Esophagus (tissue), 2 donors: ENCODE measurements around the gene ADD3. TPM values are rescaled to one million over a fixed set of nuclear protein-coding genes. Genes with fewer than 3 reads are reported as not detected.

Experiments used
- H3K27ac ChIP-seq, 2 donors: one replicate each; pipeline ENCODE4 v1.5.1; 2013; ENCODE audit warnings: low read depth in 2 of 2, mild to moderate bottlenecking in 2 of 2, inconsistent platforms in 1 of 2, low read length in 1 of 2, moderate library complexity in 1 of 2
- H3K27me3 ChIP-seq, 2 donors: one replicate each; pipeline ENCODE4 v1.6.1; 2013; ENCODE audit warnings: low read length in 2 of 2, control low read depth in 1 of 2, mild to moderate bottlenecking in 1 of 2; ENCODE audit not compliant: insufficient read depth in 2 of 2, control insufficient read depth in 1 of 2
- H3K36me3 ChIP-seq, 2 donors: one replicate each; pipeline ENCODE4 v1.6.1; 2013; ENCODE audit warnings: low read length in 1 of 2; ENCODE audit not compliant: control insufficient read depth in 2 of 2, insufficient read depth in 2 of 2
- H3K4me1 ChIP-seq, 2 donors: one replicate each; pipeline ENCODE4 v1.6.1; 2013; ENCODE audit warnings: low read length in 1 of 2; ENCODE audit not compliant: control insufficient read depth in 2 of 2, insufficient read depth in 2 of 2
- H3K4me3 ChIP-seq, 2 donors: one replicate each; pipeline ENCODE4 v1.5.1; 2013; ENCODE audit warnings: low read length in 2 of 2, mild to moderate bottlenecking in 2 of 2, low read depth in 1 of 2, moderate library complexity in 1 of 2
- H3K9me3 ChIP-seq, 2 donors: one replicate each; pipeline ENCODE4 v1.6.1; 2013; ENCODE audit warnings: mild to moderate bottlenecking in 2 of 2, low read depth in 1 of 2, low read length in 1 of 2, moderate library complexity in 1 of 2; ENCODE audit not compliant: control insufficient read depth in 2 of 2, insufficient read depth in 1 of 2
- WGBS, 2 donors: extraction: QIAGEN DNeasy Blood & Tissue Kit; methylation state at CpG; one replicate each; pipeline ENCODE4 v1.1.7; 2013; 5-methylcytosine and 5-hydroxymethylcytosine counted together
- polyA plus RNA-seq, 2 donors: library from polyadenylated mRNA; stranded (reverse); fragments of 200-250 nt; gene quantifications; one replicate each; pipeline ENCODE4 v1.2.3, GENCODE V29; 2013
- donor health status: healthy with polysubstance abuse.
- donor health status: Bipolar disorder and iron deficiency.

Gene ADD3
- polyA plus RNA-seq, 2 donors = 20.0 to 24.0 TPM

DNA sequence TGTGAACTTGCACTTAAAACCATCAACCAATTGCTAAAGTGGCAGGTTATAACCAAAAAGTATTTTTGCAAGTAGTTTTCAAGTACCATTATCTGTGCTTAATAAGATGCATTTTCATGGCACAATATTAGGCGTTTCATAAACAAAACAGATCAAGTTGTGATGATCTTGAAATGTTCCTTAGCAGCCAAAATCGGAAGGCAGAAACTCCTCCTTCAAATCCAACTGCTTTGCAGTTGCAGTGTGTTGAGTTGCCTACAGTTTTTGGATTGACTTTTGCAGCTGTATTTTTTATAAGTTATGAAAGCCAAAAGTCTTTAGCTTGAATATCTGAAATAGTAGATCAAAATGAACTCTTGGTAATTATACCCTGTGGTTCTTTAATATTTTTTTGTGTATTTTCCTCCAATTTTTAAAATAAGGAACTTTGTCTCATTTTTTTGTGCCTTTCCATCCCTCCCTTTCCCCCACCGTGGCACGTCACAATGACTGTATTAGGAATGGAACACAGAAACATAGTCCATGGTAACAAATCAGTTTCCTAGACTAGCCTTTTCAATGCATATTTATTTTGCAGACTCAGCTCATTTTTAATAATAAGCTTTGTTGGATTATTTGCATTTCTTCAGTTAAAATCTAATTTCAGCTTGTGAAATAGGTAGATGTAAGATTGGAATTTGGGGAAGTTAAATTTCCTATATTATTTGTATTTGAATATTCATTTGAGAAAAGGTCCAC, 80.8 kb downstream of the ADD3 start:
- Histone ChIP-seq H3K27me3 (no peaks in the 10 kb centered on the region), H3K4me1 (peaks cover 0 to 2% of the 10 kb centered on the region in 2 donors), H3K36me3 (no peaks in the 10 kb centered on the region), H3K4me3 (no peak overlapping the region), H3K9me3 (no peaks in the 10 kb centered on the region), H3K27ac (no peak overlapping the region)
- WGBS, 2 donors = 66 to 71% methylated on average over 4 of the region's 4 CpGs

DNA sequence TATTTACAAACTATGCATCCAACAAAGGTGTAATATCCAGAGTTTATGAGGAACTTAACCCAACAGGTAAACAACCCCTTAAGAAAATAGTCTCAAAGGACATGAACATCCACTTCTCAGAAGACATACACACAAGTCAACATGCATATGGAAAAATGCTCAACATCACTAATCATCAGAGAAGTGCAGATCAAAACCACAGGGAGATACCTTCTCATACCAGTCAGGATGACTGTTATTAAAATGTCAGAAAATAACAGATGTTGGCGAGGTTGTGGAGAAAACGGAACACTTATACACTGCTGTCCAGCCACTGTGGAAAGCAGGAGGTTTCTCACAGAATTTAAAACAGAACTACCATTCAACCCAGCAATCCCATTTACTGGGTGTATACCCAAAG, 84.0 kb downstream of the ADD3 start:
- Histone ChIP-seq H3K4me1 (peaks cover 0 to 2% of the 10 kb centered on the region in 2 donors), H3K9me3 (no peaks in the 10 kb centered on the region)
- 97 to 98% methylated on average over 2 of the region's 2 CpGs for WGBS, 2 donors

DNA sequence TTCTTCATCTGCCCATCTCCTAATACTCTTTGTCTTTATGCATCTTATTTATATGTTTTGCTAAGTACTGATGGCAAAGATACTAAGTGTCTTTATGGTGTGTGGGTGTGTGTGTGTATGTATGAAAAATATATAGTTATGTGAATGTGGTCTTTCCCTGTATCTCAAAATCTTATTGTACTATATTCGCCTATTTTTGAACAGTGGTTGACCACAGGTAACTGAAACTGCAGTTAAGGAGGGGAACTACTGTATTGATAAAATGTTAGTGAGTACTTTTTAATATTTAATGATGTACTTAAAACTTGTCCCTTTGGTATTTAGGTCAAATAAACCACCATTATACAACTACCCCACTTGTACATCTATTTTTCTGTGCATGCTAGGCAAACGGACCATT, 85.9 kb downstream of the ADD3 start:
- no peak overlapping the region for H3K27ac ChIP-seq
- H3K4me3 ChIP-seq = no peak overlapping the region
- H3K9me3 ChIP-seq = no peaks in the 10 kb centered on the region
- 82 to 86% methylated on average over 2 of the region's 2 CpGs for WGBS, 2 donors
- no peaks in the 10 kb centered on the region for H3K36me3 ChIP-seq
- peaks cover 0 to 2% of the 10 kb centered on the region in 2 donors for H3K4me1 ChIP-seq
- no peaks in the 10 kb centered on the region for H3K27me3 ChIP-seq

More for the DNA sequence above, 84.0 kb downstream of the ADD3 start:
- Histone ChIP-seq H3K27ac (no peak overlapping the region), H3K36me3 (no peaks in the 10 kb centered on the region), H3K4me3 (no peak overlapping the region), H3K27me3 (no peaks in the 10 kb centered on the region)

DNA sequence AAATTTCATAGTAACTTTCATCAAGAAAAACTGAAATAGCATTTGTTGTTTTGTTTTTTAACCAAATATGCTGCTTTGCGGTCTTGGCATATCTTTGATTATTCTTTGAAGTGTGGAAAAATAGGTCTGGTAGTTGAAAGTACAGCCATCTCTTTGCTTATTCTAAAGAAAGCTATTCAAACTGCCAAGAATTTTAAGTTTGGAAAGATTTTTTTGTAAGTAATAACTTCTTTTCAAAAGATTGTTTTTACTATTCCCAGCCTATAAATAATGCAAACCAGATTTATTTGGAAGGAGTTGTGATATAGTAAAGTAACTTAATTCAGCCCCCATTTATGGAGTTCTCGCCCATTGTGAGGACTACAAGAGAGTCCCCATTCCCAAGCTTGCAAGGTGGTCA, 87.0 kb downstream of the ADD3 start:
- H3K4me3 ChIP-seq = no peak overlapping the region
- no peak overlapping the region for H3K27ac ChIP-seq
- no peaks in the 10 kb centered on the region for H3K36me3 ChIP-seq
- H3K4me1 ChIP-seq = peaks cover 0 to 2% of the 10 kb centered on the region in 2 donors
- no peaks in the 10 kb centered on the region for H3K9me3 ChIP-seq
- no peaks in the 10 kb centered on the region for H3K27me3 ChIP-seq
- 91 to 94% methylated on average over 2 of the region's 2 CpGs for WGBS, 2 donors

DNA sequence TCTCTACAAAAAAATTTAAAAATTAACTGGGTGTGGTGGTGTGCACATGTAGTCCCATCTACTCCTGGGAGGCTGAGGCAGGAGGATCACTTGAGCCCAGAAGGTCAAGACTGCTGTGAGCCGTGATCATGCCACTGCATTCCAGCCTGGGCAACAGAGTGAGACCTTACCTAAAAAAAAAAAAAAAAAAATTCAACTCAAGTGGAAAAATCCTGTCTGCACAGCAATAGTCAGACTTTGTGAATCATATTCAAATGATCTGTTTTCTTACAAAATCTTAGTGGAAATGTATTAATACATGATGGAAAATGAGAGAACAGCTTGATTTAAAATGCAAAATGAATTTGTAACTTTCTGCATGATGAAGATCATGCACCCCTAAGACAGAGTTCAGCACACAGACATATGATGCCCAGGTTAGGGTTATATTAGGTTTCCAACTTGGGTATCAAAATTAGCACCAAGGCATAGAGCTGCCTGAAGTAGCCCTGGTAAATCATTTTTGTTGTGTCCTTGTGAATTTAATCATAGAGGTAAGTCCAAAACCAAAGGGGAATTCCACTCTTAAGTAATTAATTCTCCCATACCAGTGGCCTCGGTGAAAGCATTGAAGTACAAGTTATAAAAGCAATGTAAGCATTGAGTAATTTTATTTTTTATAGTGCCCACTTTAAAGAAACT, 93.8 kb downstream of the ADD3 start:
- 61 to 66% methylated on average over 2 of the region's 2 CpGs for WGBS, 2 donors
- H3K27me3 ChIP-seq = no peaks in the 10 kb centered on the region
- no peaks in the 10 kb centered on the region for H3K9me3 ChIP-seq
- H3K27ac ChIP-seq = no peak overlapping the region
- no peak overlapping the region for H3K4me3 ChIP-seq
- no peaks in the 10 kb centered on the region for H3K4me1 ChIP-seq
- H3K36me3 ChIP-seq = no peaks in the 10 kb centered on the region

DNA sequence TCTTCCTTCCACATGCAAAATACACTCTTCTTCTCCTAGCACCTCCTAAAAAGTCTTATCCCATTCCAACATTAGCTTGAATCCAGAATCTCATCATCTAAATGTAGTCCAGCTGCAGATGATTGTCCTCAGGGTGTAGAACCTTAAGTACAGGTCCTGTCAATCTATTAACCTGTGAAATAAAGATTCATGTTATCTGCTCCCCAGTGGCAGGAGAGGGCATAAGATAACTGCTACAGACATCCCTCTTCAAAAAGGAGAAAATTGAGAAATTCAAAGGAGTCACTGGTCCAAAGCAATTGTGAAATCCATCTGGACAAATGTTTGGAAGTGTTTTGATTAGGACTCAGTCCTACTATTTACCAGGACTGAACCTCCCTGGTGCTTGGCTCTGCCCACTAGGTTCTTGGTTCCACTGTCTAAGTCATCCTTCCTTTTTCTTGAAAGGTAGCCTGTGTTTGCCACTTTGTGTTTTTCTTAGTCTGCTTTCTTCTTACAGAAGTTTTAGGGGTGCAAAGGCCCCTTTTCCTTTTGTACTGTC, 96.2 kb downstream of the ADD3 start:
- no peaks in the 10 kb centered on the region for H3K4me1 ChIP-seq
- no peaks in the 10 kb centered on the region for H3K9me3 ChIP-seq
- no peaks in the 10 kb centered on the region for H3K36me3 ChIP-seq
- H3K27ac ChIP-seq = no peak overlapping the region
- H3K27me3 ChIP-seq = no peaks in the 10 kb centered on the region
- no peak overlapping the region for H3K4me3 ChIP-seq

DNA sequence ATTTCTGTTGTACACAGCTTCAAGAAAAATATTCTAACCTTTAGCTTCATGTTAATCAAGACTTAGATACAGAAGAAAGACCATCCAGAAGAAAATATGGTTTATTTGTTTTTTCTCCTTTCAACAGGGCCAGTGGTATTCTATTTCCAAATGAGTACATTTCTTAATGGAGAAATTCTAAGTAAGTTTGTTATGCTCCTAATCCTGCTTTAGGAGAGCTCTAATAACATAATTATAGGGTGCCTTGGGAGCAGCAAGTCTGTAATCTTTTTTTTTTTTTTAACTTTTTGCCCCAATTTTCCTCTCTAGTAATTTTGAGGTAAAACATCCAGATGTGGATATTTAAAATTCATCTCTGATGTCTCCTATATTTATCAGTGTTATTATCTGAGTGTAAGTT, 98.1 kb downstream of the ADD3 start:
- H3K4me1 ChIP-seq = no peaks in the 10 kb centered on the region
- H3K27me3 ChIP-seq = no peaks in the 10 kb centered on the region
- H3K27ac ChIP-seq = no peak overlapping the region
- no peak overlapping the region for H3K4me3 ChIP-seq
- no peaks in the 10 kb centered on the region for H3K9me3 ChIP-seq
- H3K36me3 ChIP-seq = no peaks in the 10 kb centered on the region

DNA sequence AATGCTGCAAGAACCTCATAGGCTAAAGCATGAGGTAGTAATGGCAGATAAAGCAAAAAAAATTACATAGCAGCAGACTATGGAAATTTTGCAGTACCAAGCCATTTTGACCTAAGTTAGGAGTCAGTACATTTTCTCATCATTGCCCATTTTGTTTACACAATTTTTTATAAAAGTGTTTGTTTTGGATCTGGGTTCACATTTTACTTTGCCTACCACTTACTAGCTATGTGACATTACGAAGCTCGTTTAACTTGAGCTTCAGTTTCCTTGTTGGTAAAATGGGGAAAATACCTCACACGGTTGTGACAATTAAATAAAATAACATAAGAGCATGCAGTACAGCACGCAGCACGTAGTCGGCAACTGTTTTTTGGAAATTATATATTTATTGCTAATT, 99.6 kb downstream of the ADD3 start:
- H3K36me3 ChIP-seq = no peaks in the 10 kb centered on the region
- no peak overlapping the region for H3K27ac ChIP-seq
- WGBS, 2 donors = 88 to 93% methylated on average over 6 of the region's 6 CpGs

DNA sequence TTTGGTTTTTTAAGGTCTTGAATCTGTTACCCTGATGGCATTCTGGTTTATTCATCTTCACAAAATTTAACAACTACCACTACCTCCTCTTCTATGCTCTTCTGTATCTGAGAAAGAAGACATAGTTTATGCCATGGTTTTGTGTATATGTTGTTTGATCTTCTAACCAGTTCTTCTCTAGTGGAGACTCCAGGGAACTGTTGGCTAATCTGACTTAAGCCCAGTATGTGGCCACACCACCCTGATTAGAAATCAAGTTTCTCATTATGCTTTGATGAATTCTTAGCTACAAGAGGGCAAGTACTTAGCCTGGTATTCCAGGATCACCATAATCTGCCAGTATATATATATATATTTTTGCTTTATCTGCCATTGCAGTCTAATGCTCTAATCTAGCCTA, 100.1 kb downstream of the ADD3 start:
- no peak overlapping the region for H3K4me3 ChIP-seq
- H3K4me1 ChIP-seq = no peaks in the 10 kb centered on the region
- no peaks in the 10 kb centered on the region for H3K27me3 ChIP-seq
- H3K36me3 ChIP-seq = no peaks in the 10 kb centered on the region
- no peak overlapping the region for H3K27ac ChIP-seq
- H3K9me3 ChIP-seq = no peaks in the 10 kb centered on the region

More for the DNA sequence above, 99.6 kb downstream of the ADD3 start:
- Histone ChIP-seq H3K9me3 (no peaks in the 10 kb centered on the region), H3K27me3 (no peaks in the 10 kb centered on the region), H3K4me3 (no peak overlapping the region), H3K4me1 (no peaks in the 10 kb centered on the region)

DNA sequence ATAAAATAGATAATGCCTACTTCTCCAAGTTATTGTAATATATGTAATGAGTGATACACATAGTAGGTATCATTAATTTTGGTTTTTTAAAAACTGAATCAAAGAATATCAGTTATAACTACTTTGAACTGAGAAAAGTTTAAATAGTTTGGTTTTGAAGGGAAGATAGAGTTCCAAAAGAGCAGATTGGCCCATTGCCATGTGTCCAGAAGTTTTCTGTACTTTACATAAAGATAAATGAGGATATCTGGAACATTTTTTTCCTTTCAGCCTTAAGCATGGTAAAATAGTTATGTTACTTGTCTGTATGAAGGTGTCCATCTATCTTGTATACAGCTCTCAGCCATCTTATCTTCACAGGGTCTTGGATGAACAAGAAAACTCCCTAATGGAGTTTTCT, 101.7 kb downstream of the ADD3 start:
- peaks cover 0 to 2% of the 10 kb centered on the region in 2 donors for H3K36me3 ChIP-seq
- no peak overlapping the region for H3K27ac ChIP-seq
- H3K9me3 ChIP-seq = no peaks in the 10 kb centered on the region
- H3K4me1 ChIP-seq = no peaks in the 10 kb centered on the region
- no peak overlapping the region for H3K4me3 ChIP-seq
- no peaks in the 10 kb centered on the region for H3K27me3 ChIP-seq
